IMR-90 (cell line): ENCODE results near the gene ARFGAP3.

ENCODE experiments used
- CHD1 ChIP-seq: IDR thresholded peaks from 2 replicates; pipeline ENCODE4 v1.6.1; 2012; ENCODE audit warnings: low read depth, low read length, improper control_type of control experiment
- MAFK ChIP-seq: IDR thresholded peaks from 2 replicates; pipeline ENCODE4 v1.6.1; 2012; ENCODE audit warnings: low read depth, low read length, improper control_type of control experiment
- POLR2A ChIP-seq: IDR thresholded peaks from 2 replicates; pipeline ENCODE4 v1.6.1; 2012; ENCODE audit warnings: mild to moderate bottlenecking, low read depth, low read length
- RFX5 ChIP-seq: IDR thresholded peaks from 2 replicates; pipeline ENCODE4 v1.8.0; 2012; ENCODE audit warnings: low read depth, mild to moderate bottlenecking, low read length, moderate library complexity
- TF ChIP-seq, protein P1 (sequence below): conservative IDR thresholded peaks from 2 replicates; pipeline ENCODE4 v1.5.1; 2012; ENCODE audit warnings: mild to moderate bottlenecking, low read depth, low read length, improper control_type of control experiment
- TF ChIP-seq, protein P2 (sequence below): fragments of 150-350 bp; IDR thresholded peaks from 2 replicates; pipeline ENCODE4 v1.6.1; 2017; ENCODE audit warnings: mild to moderate bottlenecking, antibody characterized with exemption, low read length, low read depth

DNA sequence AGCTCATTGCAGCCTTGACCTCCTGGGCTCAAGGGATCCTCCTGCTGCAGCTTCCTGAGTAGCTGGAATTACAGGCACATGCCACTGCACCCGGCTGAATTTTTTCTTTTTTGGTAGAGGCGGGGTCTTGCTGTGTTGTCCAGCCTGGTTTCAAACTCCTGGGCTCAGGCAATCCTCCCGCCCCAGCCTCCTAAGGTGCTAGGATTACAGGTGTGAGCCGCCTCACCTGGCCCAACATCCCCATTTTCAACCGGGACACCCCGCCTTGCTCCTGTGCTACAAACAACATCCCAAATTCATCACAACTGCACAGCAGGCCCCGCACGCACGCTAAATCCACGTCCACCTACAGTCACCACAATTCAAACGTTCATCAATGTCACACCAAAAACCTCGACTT is 61.0 kb downstream of the ARFGAP3 start:
- TF ChIP-seq, protein P1, sequence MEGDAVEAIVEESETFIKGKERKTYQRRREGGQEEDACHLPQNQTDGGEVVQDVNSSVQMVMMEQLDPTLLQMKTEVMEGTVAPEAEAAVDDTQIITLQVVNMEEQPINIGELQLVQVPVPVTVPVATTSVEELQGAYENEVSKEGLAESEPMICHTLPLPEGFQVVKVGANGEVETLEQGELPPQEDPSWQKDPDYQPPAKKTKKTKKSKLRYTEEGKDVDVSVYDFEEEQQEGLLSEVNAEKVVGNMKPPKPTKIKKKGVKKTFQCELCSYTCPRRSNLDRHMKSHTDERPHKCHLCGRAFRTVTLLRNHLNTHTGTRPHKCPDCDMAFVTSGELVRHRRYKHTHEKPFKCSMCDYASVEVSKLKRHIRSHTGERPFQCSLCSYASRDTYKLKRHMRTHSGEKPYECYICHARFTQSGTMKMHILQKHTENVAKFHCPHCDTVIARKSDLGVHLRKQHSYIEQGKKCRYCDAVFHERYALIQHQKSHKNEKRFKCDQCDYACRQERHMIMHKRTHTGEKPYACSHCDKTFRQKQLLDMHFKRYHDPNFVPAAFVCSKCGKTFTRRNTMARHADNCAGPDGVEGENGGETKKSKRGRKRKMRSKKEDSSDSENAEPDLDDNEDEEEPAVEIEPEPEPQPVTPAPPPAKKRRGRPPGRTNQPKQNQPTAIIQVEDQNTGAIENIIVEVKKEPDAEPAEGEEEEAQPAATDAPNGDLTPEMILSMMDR = no peak
- TF ChIP-seq CHD1 = no peak
- TF ChIP-seq POLR2A = no peak
- no peak for TF ChIP-seq RFX5
- TF ChIP-seq, protein P2, sequence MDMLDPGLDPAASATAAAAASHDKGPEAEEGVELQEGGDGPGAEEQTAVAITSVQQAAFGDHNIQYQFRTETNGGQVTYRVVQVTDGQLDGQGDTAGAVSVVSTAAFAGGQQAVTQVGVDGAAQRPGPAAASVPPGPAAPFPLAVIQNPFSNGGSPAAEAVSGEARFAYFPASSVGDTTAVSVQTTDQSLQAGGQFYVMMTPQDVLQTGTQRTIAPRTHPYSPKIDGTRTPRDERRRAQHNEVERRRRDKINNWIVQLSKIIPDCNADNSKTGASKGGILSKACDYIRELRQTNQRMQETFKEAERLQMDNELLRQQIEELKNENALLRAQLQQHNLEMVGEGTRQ = no peak
- no peak for TF ChIP-seq MAFK
